Prostate gland (tissue), 2 donors: ENCODE measurements around the gene MNAT1. TPM values are rescaled to one million over a fixed set of nuclear protein-coding genes. Genes with fewer than 3 reads are reported as not detected.

Experiments used
- DNase-seq: peaks from one replicate; pipeline ENCODE4 v3.0.0-alpha.2; 2019; ENCODE audit warnings: low spot score
- H3K27ac ChIP-seq, 2 donors: fragments of 200-600 bp; sonication (generic); 2 replicates each; pipeline ENCODE4 v1.5.1; 2017 to 2019
- H3K27me3 ChIP-seq: fragments of 200-600 bp; sonication (generic); replicated peaks from 2 replicates; pipeline ENCODE4 v1.5.1; 2019; ENCODE audit not compliant: insufficient read depth
- H3K36me3 ChIP-seq, 2 donors: fragments of 200-600 bp; sonication (generic); 1 replicate in 1 of 2; 2 replicates in 1 of 2; pipeline versions ENCODE4 v1.5.1 to v1.8.1; 2017 to 2019
- H3K4me1 ChIP-seq: fragments of 200-600 bp; sonication (generic); replicated peaks from 2 replicates; pipeline ENCODE4 v1.5.1; 2019
- H3K4me3 ChIP-seq, 2 donors: fragments of 200-600 bp; sonication (generic); 2 replicates each; pipeline ENCODE4 v1.5.1; 2017 to 2019
- H3K9me3 ChIP-seq: fragments of 200-600 bp; sonication (generic); 2 replicates; pipeline ENCODE4 v1.5.1; 2017
- POLR2A ChIP-seq: fragments of 450-650 bp; IDR thresholded peaks from one replicate; pipeline ENCODE4 v1.6.1; 2016; ENCODE audit warnings: antibody characterized with exemption, mild to moderate bottlenecking
- POLR2AphosphoS5 ChIP-seq: sonication (generic); formaldehyde crosslinking; IDR thresholded peaks from one replicate; pipeline ENCODE4 v1.6.1; 2017; ENCODE audit warnings: antibody characterized with exemption
- WGBS: methylation state at CpG from one replicate; pipeline ENCODE4 v1.1.5; 2018; 5-methylcytosine and 5-hydroxymethylcytosine counted together
- intact Hi-C: fragments of 100-400 bp; cut with DNase I; formaldehyde crosslinking; loops from one replicate; pipeline ENCODE4 v1.14.2; 2022
- total RNA-seq, 2 donors: library from RNA; depleted of rRNA; stranded (reverse); fragments of >200 nt; gene quantifications; one replicate each; pipeline ENCODE4 v1.1.0, GENCODE V29; 2016
- TF ChIP-seq, protein P1 (sequence below), 4 experiments: fragments of 200-600 bp in 2 of 4; fragments of 450-650 bp in 2 of 4; sonication (generic) in 2 of 4; IDR thresholded peaks; 1 replicate in 3 of 4; 2 replicates in 1 of 4; pipeline ENCODE4 v1.5.1; 2016 to 2019; ENCODE audit warnings: antibody characterized with exemption in 4 of 4, mild to moderate bottlenecking in 2 of 4, moderate library complexity in 2 of 4

MNAT1 gene
- total RNA-seq, 2 donors from 2014 or later, result 16.1 to 62.9 TPM

DNA sequence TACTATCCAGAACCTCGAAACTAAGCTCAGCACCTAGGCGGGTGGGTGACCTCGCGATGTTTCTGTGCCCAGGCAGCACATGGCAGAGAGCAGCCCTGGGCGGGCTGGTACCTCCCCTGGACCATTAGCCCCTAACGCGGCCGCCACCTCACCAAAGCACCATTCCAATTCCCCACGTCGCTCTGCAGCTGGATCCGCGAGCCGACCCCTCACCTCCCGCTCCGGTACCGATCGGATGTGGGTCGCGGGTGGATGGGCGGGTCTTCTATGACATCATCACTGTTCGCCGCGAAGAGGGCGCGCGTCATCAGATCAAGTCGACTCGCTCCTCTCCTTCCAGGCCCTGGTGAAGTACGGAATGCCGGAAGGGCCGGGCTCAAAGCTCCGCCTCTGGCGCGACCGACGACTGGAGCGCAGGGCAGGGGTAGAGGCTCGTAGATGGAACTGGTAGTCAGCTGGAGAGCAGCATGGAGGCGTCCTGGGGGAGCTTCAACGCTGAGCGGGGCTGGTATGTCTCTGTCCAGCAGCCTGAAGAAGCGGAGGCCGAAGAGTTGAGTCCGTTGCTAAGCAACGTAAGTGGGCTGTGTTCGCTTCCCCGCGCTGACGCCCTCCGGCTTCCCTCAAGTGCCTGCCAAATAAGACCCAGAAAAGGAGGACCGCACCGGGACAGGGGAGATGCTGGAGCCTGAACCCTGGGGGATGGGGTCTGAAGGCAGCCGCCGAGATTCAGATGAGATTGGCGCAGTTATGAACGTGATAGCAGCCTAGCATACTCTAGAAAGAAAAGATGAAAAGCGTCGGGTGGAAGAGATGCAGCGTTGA is 246.5 kb downstream of the MNAT1 start, which contains the start of the genes SLC38A6 and TRMT5:
Gene SLC38A6, plus strand, starts transcription at position 435 of the 822 bp plus-strand sequence. Its CDS starts 33 bp downstream, at position 468.
Gene TRMT5, minus strand, starts transcription at position 269 of the 822 bp plus-strand sequence. Its CDS starts 106 bp downstream, at position 163.
- Histone ChIP-seq H3K4me1 (no peaks in the 10 kb centered on the region), H3K4me3 (peak within 1 kb of the TSS; percentile 70 to 86), H3K36me3 (no peaks in the 10 kb centered on the region), H3K9me3 (no peaks in the 10 kb centered on the region), H3K27ac (peak within 1 kb of the TSS; percentile 85 to 86), H3K27me3 (no peaks in the 10 kb centered on the region)
- DNase-seq, result peak; percentile 94
- intact Hi-C loops, result loop anchor here (5.0 kb wide), 2 partner anchors 259 to 334 kb away; partner anchors contain the start of genes SIX1 and SIX4
- TF ChIP-seq, protein P1, sequence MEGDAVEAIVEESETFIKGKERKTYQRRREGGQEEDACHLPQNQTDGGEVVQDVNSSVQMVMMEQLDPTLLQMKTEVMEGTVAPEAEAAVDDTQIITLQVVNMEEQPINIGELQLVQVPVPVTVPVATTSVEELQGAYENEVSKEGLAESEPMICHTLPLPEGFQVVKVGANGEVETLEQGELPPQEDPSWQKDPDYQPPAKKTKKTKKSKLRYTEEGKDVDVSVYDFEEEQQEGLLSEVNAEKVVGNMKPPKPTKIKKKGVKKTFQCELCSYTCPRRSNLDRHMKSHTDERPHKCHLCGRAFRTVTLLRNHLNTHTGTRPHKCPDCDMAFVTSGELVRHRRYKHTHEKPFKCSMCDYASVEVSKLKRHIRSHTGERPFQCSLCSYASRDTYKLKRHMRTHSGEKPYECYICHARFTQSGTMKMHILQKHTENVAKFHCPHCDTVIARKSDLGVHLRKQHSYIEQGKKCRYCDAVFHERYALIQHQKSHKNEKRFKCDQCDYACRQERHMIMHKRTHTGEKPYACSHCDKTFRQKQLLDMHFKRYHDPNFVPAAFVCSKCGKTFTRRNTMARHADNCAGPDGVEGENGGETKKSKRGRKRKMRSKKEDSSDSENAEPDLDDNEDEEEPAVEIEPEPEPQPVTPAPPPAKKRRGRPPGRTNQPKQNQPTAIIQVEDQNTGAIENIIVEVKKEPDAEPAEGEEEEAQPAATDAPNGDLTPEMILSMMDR (IDR thresholded peaks at IDR 0.05), result peak in 2 of 4 experiments; percentile 11 to 16
- peak; percentile 62 for TF ChIP-seq POLR2A
- peak; percentile 98 for TF ChIP-seq POLR2AphosphoS5
- under 1% methylated on average over 59 of the region's 59 CpGs for WGBS

DNA sequence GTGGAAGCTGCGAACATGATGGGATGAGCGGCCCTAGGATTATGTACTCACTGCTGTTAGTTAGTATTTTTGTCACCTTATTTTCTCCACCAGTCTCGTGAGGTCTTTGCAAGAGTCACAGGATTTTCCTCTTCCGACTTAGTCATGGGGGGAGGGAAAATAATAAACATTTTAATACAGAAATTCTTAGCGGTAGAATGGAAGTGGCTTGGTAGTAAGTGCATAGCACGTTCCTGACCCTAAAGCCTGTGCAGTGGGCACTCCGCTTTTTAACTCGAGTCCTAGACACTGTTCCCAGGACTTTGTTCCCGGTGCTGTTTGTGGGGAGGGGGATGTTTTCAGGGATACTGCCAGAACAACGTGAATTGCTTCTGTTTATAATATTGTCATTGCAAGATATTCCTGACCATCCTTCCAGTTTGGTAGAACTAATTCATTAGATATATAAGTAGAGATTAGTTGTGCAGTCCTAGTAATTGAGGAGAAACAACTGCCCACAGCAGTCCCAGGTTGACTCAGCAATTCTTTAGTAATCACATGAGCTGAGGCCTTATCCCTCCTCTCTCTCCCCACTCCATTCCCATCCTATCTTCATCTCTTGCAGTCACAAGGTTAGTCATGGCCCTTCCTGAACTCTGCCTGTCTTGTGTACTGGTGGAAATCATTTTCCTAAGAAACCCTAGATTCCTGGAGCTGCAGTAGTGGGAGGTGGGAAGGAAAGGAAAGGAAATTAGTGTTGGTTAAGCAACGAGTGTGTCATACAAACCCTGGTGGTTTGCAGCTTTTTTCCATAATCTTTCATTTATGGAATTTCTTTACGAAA is 247.3 kb downstream of the MNAT1 start:
- WGBS, result 9% methylated on average over 12 of the region's 12 CpGs

DNA sequence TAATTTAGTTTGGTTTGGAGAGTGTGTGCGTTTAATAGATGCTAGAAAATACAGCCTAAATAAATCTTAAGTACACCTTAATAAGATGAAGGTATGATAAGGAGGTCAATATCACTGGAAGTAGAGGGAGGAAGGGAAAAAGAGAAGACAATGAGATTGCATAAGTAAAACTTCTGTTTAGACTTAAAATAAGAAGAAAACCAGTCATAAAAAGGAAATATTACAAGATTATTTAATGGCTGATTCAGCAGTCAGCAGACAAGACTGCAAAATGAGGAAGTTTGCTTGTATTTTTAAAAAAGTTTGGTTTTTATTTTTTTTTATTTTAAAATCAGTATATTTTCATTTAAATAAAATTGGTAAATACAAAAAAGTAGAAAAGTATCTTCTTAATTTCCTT is 249.6 kb downstream of the MNAT1 start:
- intact Hi-C loops, result loop anchor here (5.0 kb wide), 2 partner anchors 262 to 337 kb away; partner anchors contain the start of genes SIX1 and SIX4
- WGBS, result 83% methylated on average over 1 of the region's 1 CpG

More for the DNA sequence above, 247.3 kb downstream of the MNAT1 start:
- Histone ChIP-seq H3K4me1 (no peaks in the 10 kb centered on the region), H3K27ac (peak overlapping the region; percentile 85 to 86), H3K9me3 (no peaks in the 10 kb centered on the region), H3K36me3 (no peaks in the 10 kb centered on the region), H3K27me3 (no peaks in the 10 kb centered on the region), H3K4me3 (peak overlapping the region; percentile 70 to 86)
- intact Hi-C loops, result loop anchor here (5.0 kb wide), 2 partner anchors 260 to 335 kb away; partner anchors contain the start of genes SIX1 and SIX4
- TF ChIP-seq POLR2AphosphoS5, result no peak
- TF ChIP-seq, protein P1 (IDR thresholded peaks at IDR 0.05), result no peak
- DNase-seq, result no peak

DNA sequence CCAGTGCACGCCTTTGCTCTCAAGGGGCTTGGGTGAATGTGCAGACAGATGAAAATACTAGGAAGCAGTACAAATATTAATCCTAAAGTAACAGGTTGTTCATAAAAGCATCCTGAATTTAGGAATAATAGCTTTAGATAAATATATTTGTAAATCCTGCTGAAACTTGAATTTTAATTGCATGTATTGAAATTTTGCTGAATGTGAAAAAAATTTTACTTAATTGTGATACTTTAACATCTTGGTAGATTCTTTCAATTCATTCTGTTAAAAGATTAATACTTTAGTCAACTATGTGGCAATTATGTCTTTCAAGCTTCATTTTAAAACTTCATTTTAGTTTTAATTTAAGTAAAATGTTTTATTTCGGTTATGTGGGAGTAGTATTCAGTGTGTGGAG is 251.9 kb downstream of the MNAT1 start:
- TF ChIP-seq POLR2A (no peak), POLR2AphosphoS5 (no peak)
- TF ChIP-seq, protein P1 (IDR thresholded peaks at IDR 0.05), result no peak
- Histone ChIP-seq H3K27me3 (no peaks in the 10 kb centered on the region), H3K4me1 (no peaks in the 10 kb centered on the region), H3K4me3 (no peak overlapping the region), H3K36me3 (peaks cover 0 to 3% of the 10 kb centered on the region in 2 donors), H3K9me3 (no peaks in the 10 kb centered on the region), H3K27ac (no peak overlapping the region)
- intact Hi-C loops, result no loop called here
- no peak for DNase-seq
- WGBS, result 94% methylated on average over 2 of the region's 2 CpGs

More for the DNA sequence above, 249.6 kb downstream of the MNAT1 start:
- Histone ChIP-seq H3K27ac (no peak overlapping the region), H3K36me3 (peaks cover 0 to 3% of the 10 kb centered on the region in 2 donors), H3K4me3 (no peak overlapping the region), H3K9me3 (no peaks in the 10 kb centered on the region), H3K27me3 (no peaks in the 10 kb centered on the region), H3K4me1 (no peaks in the 10 kb centered on the region)
- DNase-seq, result no peak
- TF ChIP-seq POLR2AphosphoS5, result no peak
- TF ChIP-seq, protein P1 (IDR thresholded peaks at IDR 0.05), result no peak
- no peak for TF ChIP-seq POLR2A
